Measurements from ENCODE around the gene PAXIP1.

Gene PAXIP1

DNA sequence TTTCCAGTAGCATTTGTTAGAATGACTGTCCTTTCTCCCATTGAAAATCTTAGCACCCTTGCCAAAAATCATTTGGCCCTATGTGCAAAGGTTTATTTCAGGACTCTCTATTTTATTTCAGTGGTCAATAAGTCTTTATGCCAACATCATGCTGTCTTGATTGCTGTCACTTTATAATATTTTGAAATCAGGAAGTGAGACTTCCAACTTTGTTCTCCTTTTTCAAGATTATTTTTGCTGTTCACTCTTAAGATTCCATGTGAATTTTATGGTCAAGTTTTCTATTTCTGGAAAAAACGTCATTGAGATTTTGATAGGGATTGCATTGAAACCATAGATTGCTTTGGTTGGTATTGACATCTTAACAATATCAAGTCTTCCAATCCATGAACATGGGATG, 65.1 kb downstream of the PAXIP1 start:
- TF ChIP-seq GATA2 (IDR thresholded peaks at IDR 0.05; ENCODE audit: low read depth, low read length) (no peak), GATA3 (IDR thresholded peaks at IDR 0.05; ENCODE audit: low read depth, low read length) (no peak)

DNA sequence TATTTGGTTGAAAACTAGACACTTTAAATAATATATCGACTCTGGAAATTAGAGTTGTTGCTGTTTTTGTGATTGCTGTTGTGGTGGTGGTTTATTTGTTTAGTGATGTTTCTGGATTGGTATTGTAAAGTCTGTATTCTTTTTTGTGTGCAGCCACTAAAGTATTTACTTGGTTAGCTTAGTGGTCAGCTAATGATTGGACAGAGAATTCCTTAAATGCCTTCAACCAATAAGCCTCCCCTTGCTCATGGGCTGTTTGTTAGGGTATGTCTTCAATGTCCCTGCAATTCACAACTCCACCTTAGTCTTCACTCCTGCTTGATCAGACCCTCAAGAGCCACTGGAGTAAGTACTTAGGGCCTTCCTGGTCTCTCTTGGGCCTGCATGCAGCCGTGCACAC, 71.0 kb downstream of the PAXIP1 start:
- no peak for TF ChIP-seq GATA3 (IDR thresholded peaks at IDR 0.05; ENCODE audit: low read depth, low read length)
- TF ChIP-seq GATA2 (IDR thresholded peaks at IDR 0.05; ENCODE audit: low read depth, low read length) = no peak

DNA sequence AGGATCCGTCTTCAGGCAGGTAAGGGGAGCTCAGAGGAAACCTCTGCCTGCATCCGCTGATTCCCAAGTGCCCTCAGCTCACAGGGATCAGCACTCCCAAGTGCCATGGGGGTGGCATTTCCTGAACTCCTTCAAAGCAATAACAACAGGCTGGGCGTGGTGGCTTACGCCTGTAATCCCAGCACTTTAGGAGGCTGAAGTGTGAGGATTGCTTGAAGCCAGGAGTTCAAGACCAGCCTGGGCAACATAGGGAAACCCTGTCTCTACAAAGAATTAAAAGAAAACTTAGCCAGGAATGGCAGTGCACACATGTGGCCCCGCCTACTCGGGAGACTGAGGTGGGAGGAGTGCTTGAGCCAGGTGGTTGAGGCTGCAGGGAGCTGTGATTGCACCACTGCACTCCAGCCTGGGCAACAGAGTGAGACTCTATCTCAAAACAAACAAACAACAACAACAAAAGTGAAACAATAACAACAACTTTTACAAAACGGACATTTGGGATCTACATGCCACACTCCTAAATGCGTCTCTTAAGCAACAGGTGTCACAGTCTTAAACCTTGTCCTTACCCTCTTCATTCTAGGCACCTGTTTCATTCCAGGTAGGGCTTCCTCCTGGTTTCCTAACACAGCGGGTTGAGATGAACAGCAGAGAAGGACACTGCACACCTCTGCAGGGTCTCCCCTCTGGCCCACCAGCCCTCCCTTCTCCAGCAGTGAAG, 73.8 kb downstream of the PAXIP1 start:
- TF ChIP-seq GATA2 (IDR thresholded peaks at IDR 0.05; ENCODE audit: low read depth, low read length) = no peak
- TF ChIP-seq GATA3 (IDR thresholded peaks at IDR 0.05; ENCODE audit: low read depth, low read length) = no peak

DNA sequence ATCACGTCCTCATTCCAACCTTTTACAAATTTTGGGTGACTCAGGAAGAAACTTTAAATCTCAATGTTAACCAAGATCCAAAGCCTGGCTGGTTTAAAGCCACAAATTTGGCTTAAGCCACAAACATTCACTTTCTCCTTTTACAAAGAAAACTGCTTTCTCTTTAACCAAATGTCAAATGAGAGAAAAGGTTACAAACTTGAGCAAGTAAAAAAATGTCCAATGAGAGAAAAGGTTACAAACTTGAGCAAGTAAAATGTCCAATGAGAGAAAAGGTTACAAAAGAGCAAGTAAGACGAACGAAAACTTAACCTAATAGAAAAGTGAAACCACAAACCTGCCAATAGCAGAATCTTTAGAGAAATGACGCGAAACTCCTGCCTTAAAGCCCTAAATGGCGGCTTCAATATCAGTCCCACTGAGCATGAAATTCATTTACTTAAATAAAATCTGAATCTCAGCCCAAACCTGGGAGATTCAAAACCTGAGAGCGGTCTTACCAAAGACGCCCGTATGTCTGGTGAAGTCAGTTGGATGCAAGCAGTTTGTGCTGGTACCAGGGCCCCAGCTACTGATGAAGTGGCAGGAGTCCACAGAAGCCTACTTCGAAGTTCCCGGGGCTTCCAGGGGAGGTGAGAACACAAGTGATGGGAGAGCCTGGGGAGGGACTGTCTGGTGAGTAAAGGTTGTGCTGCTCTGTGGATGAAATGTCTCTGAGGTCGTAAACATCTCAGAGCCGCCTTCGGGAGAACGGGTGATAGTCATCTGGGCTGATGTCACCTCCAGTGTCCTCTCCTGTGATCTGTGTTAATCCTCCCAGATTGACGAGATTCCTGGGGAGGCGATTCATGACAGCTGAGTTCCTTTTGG, 74.6 kb downstream of the PAXIP1 start:
- TF ChIP-seq GATA2 (IDR thresholded peaks at IDR 0.05; ENCODE audit: low read depth, low read length) (no peak), GATA3 (IDR thresholded peaks at IDR 0.05; ENCODE audit: low read depth, low read length) (no peak)

DNA sequence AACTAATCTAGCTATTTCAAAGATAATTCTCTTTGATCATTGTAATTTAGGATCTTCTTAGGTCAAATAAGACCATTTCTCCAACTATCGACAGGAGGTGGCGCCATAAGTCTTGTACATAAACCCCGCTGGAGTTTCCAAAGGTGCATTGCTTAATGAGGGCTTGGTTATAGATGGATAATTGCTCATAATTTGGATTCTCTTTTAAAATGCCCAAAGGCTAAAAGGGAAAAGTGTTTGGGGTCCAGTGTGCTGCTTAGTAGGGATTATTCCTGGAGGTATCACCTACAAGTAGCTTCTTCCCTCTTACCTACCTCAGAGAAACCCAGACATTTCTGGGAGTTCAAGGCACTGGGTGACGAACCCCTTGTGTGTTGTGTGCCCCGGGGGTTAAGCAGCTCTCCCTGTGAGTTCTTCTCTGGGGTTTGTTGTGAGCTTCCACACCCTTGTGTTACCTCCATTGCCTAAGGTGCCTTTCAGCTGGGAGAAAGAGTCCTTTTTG, 75.2 kb downstream of the PAXIP1 start:
- no peak for TF ChIP-seq GATA3 (IDR thresholded peaks at IDR 0.05; ENCODE audit: low read depth, low read length)
- TF ChIP-seq GATA2 (IDR thresholded peaks at IDR 0.05; ENCODE audit: low read depth, low read length) = no peak

DNA sequence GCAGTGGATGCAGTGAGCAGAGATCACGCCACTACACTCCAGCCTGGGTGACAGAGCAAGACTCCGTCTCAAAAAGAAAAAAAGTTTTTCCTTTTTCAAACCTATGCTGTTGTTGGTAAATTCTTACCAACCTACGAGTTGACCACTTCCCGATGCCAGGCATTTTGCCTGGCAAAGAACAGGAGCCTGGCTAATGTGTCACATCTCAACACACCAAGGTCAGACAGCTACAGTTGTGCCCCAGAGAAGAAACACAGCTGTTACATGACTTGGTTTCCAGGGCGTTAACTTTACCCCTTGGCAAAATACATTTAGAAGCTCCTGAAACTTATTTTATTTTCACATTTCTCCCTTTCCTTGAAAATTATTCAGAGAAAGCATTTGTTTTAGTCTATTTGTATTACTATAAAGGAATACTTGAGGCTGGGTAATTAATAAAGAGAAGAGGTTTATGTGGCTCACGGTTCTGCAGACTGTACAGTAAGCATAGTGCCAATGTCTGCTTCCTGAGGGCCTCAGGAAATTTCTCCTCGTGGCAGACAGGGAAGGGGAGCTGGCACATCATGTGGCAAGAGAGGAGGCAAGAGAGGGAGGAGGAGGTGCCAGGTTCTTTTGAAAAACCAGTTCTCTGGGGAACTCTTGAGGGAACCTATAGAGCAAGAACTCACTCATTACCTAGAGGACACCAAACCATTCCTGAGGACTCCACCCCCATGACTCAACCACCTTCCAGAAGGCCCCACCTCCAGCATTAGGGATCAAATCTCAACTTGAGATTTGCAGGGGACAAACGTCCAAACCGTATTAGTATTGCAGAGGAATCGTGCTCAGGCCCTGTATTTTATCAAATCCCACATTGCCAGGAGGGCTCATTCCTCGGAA, 83.3 kb downstream of the PAXIP1 start:
- TF ChIP-seq GATA2 (IDR thresholded peaks at IDR 0.05; ENCODE audit: low read depth, low read length) = no peak
- TF ChIP-seq GATA3 (IDR thresholded peaks at IDR 0.05; ENCODE audit: low read depth, low read length) = no peak

DNA sequence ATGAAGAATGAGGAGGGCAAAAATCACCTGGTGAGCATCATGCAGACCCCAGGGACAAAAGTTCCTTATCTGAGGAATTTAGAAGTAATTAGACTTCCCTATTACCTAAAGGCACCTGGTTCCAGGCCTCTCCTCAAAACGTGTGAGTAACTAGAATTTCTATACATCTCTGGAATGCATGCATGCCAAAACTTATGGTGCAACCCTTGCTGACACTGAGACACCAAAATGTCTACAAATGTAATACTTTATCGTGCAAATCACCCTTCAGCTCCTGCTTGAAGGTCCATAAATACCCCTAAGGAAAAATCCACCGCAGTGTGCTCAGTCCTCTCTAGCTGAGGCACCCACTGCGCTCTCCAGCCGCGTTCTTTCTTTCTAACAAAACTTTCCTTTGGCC, 84.2 kb downstream of the PAXIP1 start:
- no peak for TF ChIP-seq GATA2 (IDR thresholded peaks at IDR 0.05; ENCODE audit: low read depth, low read length)
- no peak for TF ChIP-seq GATA3 (IDR thresholded peaks at IDR 0.05; ENCODE audit: low read depth, low read length)

DNA sequence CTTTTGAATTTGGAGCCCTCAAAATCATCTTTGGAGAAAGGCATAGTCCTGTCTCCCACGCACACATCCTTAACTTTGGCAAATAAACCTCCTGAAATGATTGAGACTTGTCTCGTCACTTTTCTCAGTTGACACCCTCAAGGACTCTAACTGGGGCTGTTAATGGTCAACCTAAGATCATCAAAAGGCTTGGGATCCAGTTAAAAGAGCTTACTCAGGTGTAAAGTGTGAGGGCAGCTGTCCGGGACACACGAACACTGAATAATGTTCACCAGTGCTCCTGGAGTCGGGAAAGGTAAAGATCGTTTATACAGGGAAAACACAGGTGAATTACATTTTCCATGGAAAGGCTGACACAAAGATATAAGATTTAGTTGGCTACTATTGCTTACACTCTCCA, 84.7 kb downstream of the PAXIP1 start:
- TF ChIP-seq GATA2 (IDR thresholded peaks at IDR 0.05; ENCODE audit: low read depth, low read length) = no peak
- no peak for TF ChIP-seq GATA3 (IDR thresholded peaks at IDR 0.05; ENCODE audit: low read depth, low read length)

DNA sequence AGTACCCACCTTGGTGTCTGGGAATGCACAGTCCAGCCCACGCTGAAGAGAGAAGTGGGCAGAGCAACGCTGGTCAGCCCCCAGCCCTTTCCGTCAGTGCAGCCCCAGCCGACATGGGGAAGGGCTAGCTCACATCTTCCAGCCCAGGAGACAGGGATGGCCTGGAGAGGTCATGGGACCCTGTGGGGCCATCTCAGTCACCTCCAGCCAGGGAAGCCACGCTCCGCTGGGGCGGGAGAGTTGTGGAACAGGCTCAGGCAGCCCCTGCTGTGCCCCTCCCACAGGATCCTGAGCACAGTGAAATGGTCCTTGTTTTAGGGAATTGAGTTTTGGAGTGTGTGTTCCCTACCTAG, 85.1 kb downstream of the PAXIP1 start:
- TF ChIP-seq GATA2 (IDR thresholded peaks at IDR 0.05; ENCODE audit: low read depth, low read length) (no peak), GATA3 (IDR thresholded peaks at IDR 0.05; ENCODE audit: low read depth, low read length) (no peak)

DNA sequence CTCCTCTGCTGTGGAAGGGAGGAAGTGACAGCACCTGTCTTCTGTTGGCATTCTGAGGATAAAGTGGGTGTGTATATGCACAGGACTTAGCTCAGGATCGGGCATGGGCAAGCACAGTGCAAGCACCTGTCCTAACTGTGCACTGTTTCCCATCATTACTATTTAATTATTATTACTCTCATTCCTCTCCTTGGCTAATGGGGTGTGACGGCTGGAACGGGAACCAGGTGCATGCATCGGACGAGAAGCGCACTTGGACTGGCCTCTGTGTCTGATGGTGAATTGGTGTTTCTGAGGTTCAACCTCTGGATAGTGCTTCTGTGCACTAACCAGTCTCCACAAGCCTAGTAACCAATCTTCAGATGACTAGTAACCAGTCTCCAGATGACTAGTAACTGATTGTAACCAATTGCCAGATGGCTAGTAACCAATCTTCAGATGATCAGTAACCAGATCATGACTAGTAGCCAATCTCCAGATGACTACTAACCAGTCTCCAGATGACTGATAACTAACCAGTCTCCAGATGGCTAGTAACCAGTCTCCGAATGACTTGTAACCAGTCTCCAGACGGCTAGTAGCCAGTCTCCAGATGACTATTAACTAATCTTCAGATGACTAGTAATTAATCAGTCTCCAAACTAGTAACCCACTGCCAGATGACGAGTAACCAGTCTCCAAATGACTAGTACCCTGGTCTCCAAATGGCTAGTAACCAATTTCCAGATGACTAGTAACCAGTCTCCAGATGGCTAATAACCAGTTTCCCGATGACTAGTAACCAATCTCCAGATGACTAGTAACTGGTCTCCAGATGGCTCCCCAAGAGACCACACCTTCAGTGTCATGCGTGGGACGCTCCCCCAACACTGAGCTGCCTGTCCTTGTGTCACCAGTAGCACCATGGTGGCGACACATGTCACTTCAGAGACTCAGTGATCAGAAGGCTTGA, 85.8 kb downstream of the PAXIP1 start:
- TF ChIP-seq GATA3 (IDR thresholded peaks at IDR 0.05; ENCODE audit: low read depth, low read length) = no peak
- no peak for TF ChIP-seq GATA2 (IDR thresholded peaks at IDR 0.05; ENCODE audit: low read depth, low read length)

DNA sequence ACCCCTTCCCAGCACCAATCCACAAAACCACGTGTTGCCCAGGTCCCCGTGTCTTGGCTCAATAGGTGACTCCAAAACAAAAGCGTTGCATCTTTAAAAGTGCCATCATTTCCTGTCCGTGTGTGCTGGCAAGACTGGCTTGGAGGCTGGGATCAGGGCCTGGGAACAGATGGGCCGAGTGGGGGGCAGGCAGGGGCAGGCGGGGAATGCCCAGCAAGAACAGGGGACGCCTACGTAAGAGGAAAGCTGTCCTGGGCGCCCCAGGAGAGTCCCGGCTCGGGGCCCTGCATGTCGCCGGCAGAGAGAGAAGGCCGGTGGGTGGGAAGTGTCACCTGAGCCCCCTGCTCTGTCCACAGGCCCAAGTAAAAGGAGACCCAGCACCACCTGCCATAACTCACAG, 86.5 kb downstream of the PAXIP1 start:
- TF ChIP-seq GATA2 (IDR thresholded peaks at IDR 0.05; ENCODE audit: low read depth, low read length) (no peak), GATA3 (IDR thresholded peaks at IDR 0.05; ENCODE audit: low read depth, low read length) (no peak)

DNA sequence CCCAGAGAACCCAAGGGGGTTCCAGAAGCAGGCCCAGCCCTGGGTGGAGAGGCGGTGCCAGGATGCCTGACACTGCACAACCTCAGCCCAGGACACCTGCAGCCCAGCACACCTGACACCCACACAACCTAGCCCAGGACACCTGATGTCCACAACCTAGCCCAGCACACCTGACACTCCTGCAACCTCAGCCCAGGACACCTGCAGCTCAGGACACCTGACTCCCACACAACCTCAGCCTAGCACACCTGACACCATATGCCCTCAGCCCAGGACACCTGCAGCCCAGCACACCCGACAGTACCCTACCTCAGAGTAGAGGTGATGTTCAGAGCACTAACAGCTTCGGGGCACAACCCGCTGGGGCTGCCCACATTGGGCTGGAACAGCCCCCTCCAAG, 87.3 kb downstream of the PAXIP1 start:
- no peak for TF ChIP-seq GATA3 (IDR thresholded peaks at IDR 0.05; ENCODE audit: low read depth, low read length)
- no peak for TF ChIP-seq GATA2 (IDR thresholded peaks at IDR 0.05; ENCODE audit: low read depth, low read length)

DNA sequence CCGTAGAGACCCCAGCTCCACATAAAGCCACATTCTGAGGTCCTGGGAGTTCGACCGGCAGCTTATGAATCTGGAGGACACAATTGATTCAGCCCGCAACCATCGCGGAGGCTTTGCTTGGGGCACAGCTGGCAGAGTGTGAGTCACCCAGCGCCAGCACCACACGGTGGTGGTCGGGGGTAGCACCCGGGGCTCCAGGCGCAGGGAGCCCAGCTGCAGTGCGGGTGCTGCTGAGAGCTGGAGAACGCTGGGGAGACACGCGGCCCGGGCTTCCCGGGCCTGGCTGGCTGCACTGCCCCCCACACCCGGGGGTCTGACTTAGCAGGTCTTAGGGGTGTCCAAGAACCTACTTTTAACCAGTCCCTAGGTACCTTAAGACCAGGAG, 87.9 kb downstream of the PAXIP1 start:
- TF ChIP-seq GATA3 (IDR thresholded peaks at IDR 0.05; ENCODE audit: low read depth, low read length) (no peak), GATA2 (IDR thresholded peaks at IDR 0.05; ENCODE audit: low read depth, low read length) (no peak)
